Astrocyte (in vitro differentiated cells and primary cell): Measurements from ENCODE around the gene MSMB. TPM values are rescaled to one million over a fixed set of nuclear protein-coding genes. Genes with fewer than 3 reads are reported as not detected.
A peak's percentile ranks its signal among the peaks of the same experiment; 100 is the strongest.
"Not testable (repeated sequence)": the region's sequence is repeated elsewhere in the genome, so short reads cannot be mapped to it uniquely, and the experiment has no call there.

Experiments
- DNase-seq: peaks from one replicate; pipeline ENCODE4 v3.0.0-alpha.2; 2010; ENCODE audit warnings: low read depth
- FAIRE-seq: peaks from 2 replicates; lab custom pipeline; 2011; peaks lifted over from hg19 to GRCh38; lab: Jason Lieb, UNC
- H2AFZ ChIP-seq: 2 replicates; pipeline ENCODE4 v1.6.0; 2012; ENCODE audit warnings: low read depth, low read length, inconsistent platforms
- H3K27ac ChIP-seq: 2 replicates; pipeline ENCODE4 v1.5.1; 2011; ENCODE audit warnings: low read depth, low read length, inconsistent platforms
- H3K27me3 ChIP-seq: 2 replicates; pipeline ENCODE4 v1.6.0; 2011; ENCODE audit warnings: low read length, inconsistent platforms; ENCODE audit not compliant: insufficient read depth
- H3K36me3 ChIP-seq: 2 replicates; pipeline ENCODE4 v1.5.1; 2011; ENCODE audit warnings: low read length, inconsistent platforms; ENCODE audit not compliant: insufficient read depth
- H3K4me1 ChIP-seq: 2 replicates; pipeline ENCODE4 v1.5.1; 2011; ENCODE audit warnings: low read length, inconsistent platforms; ENCODE audit not compliant: insufficient read depth
- H3K4me2 ChIP-seq: 2 replicates; pipeline ENCODE4 v1.6.0; 2012; ENCODE audit warnings: low read length, inconsistent platforms
- H3K4me3 ChIP-seq: 2 replicates; pipeline ENCODE4 v1.5.1; 2011; ENCODE audit warnings: low read depth, mild to moderate bottlenecking, low read length, inconsistent platforms; ENCODE audit not compliant: insufficient read depth
- H3K79me2 ChIP-seq: 2 replicates; pipeline ENCODE4 v1.6.0; 2012; ENCODE audit warnings: mild to moderate bottlenecking, low read length, inconsistent platforms; ENCODE audit not compliant: insufficient read depth
- H3K9ac ChIP-seq: 2 replicates; pipeline ENCODE4 v1.6.0; 2012; ENCODE audit warnings: mild to moderate bottlenecking, low read length, inconsistent platforms
- H3K9me3 ChIP-seq: 2 replicates; pipeline ENCODE4 v1.5.1; 2012; ENCODE audit warnings: low read depth, mild to moderate bottlenecking, low read length, inconsistent platforms; ENCODE audit not compliant: insufficient read depth
- H4K20me1 ChIP-seq: 2 replicates; pipeline ENCODE4 v1.6.0; 2012; ENCODE audit warnings: low read length, inconsistent platforms; ENCODE audit not compliant: insufficient read depth
- H3K27ac Mint-ChIP-seq: one replicate; pipeline ENCODE4 v1.8.0; 2021; ENCODE audit warnings: mild to moderate bottlenecking, mixed read lengths; ENCODE audit not compliant: unreplicated experiment
- H3K27me3 Mint-ChIP-seq: one replicate; pipeline ENCODE4 v1.8.0; 2021; ENCODE audit warnings: low read depth, mixed read lengths; ENCODE audit not compliant: unreplicated experiment
- H3K36me3 Mint-ChIP-seq: one replicate; pipeline ENCODE4 v1.8.0; 2021; ENCODE audit warnings: low read depth, mixed read lengths; ENCODE audit not compliant: unreplicated experiment
- H3K4me1 Mint-ChIP-seq: one replicate; pipeline ENCODE4 v1.8.0; 2021; ENCODE audit warnings: low read depth, mixed read lengths; ENCODE audit not compliant: unreplicated experiment
- H3K4me3 Mint-ChIP-seq: one replicate; pipeline ENCODE4 v1.8.0; 2021; ENCODE audit warnings: mild to moderate bottlenecking, moderate library complexity, mixed read lengths; ENCODE audit not compliant: unreplicated experiment
- H3K9me3 Mint-ChIP-seq: one replicate; pipeline ENCODE4 v1.8.0; 2021; ENCODE audit warnings: mild to moderate bottlenecking, mixed read lengths; ENCODE audit not compliant: unreplicated experiment
- CTCF ChIP-seq: IDR thresholded peaks from 2 replicates; pipeline ENCODE4 v1.5.1; 2011; ENCODE audit warnings: low read depth, mild to moderate bottlenecking, inconsistent platforms, low read length, moderate library complexity; ENCODE audit not compliant: insufficient read depth
- EZH2 ChIP-seq: IDR thresholded peaks from 2 replicates; pipeline ENCODE4 v1.6.1; 2012; ENCODE audit warnings: mild to moderate bottlenecking, low read length, inconsistent platforms; ENCODE audit not compliant: insufficient read depth
- total RNA-seq: library from RNA; stranded (reverse); gene quantifications from 2 replicates; pipeline ENCODE4 v1.2.1, GENCODE V29; 2021

MSMB gene
- total RNA-seq, 1 donor from 2014 or later, result not detected

GRCh38 chr10:45997994-45998763 lies 47.9 kb downstream of the MSMB start:
- H3K27me3 ChIP-seq, result no peaks in the 10 kb centered on the region
- Mint-ChIP-seq H3K9me3 (no peaks in the 10 kb centered on the region), H3K27me3 (no peaks in the 10 kb centered on the region), H3K27ac (no peak overlapping the region), H3K36me3 (peaks cover 11% of the 10 kb centered on the region), H3K4me3 (no peak overlapping the region), H3K4me1 (peaks cover 1% of the 10 kb centered on the region)
- H3K9me3 ChIP-seq, result no peaks in the 10 kb centered on the region
- DNase-seq, result no peak
- no peak for FAIRE-seq
- H3K4me1 ChIP-seq, result no peaks in the 10 kb centered on the region
- H2AFZ ChIP-seq, result no peak overlapping the region
- H3K27ac ChIP-seq, result no peak overlapping the region
- H3K4me3 ChIP-seq, result no peak overlapping the region
- H4K20me1 ChIP-seq, result peaks cover 21% of the 10 kb centered on the region
- no peak overlapping the region for H3K4me2 ChIP-seq
- TF ChIP-seq CTCF (no peak), EZH2 (no peak)
- peaks cover 19% of the 10 kb centered on the region for H3K79me2 ChIP-seq
- no peak overlapping the region for H3K9ac ChIP-seq
- peaks cover 24% of the 10 kb centered on the region for H3K36me3 ChIP-seq

GRCh38 chr10:45997557-45997956 lies 48.5 kb downstream of the MSMB start:
- no peak overlapping the region for H3K4me3 ChIP-seq
- Mint-ChIP-seq H3K4me3 (no peak overlapping the region), H3K36me3 (peaks cover 11% of the 10 kb centered on the region), H3K27me3 (no peaks in the 10 kb centered on the region), H3K27ac (no peak overlapping the region), H3K9me3 (no peaks in the 10 kb centered on the region), H3K4me1 (peaks cover 1% of the 10 kb centered on the region)
- FAIRE-seq (no peak), DNase-seq (no peak)
- H3K4me1 ChIP-seq, result no peaks in the 10 kb centered on the region
- TF ChIP-seq EZH2 (no peak), CTCF (no peak)
- peaks cover 17% of the 10 kb centered on the region for H4K20me1 ChIP-seq
- no peaks in the 10 kb centered on the region for H3K9me3 ChIP-seq
- H3K9ac ChIP-seq, result no peak overlapping the region
- H3K36me3 ChIP-seq, result peaks cover 18% of the 10 kb centered on the region
- no peak overlapping the region for H2AFZ ChIP-seq
- no peaks in the 10 kb centered on the region for H3K27me3 ChIP-seq
- H3K79me2 ChIP-seq, result peaks cover 15% of the 10 kb centered on the region
- H3K4me2 ChIP-seq, result no peak overlapping the region
- no peak overlapping the region for H3K27ac ChIP-seq

- not testable (repeated sequence) for H3K4me3 ChIP-seq, FAIRE-seq, H3K4me1 ChIP-seq, H3K9ac ChIP-seq, H3K27ac Mint-ChIP-seq, H4K20me1 ChIP-seq, DNase-seq, H3K9me3 Mint-ChIP-seq, H3K27me3 ChIP-seq, H3K27ac ChIP-seq, H3K4me1 Mint-ChIP-seq, H3K36me3 Mint-ChIP-seq, H2AFZ ChIP-seq, H3K4me3 Mint-ChIP-seq, H3K27me3 Mint-ChIP-seq, H3K4me2 ChIP-seq, H3K36me3 ChIP-seq, H3K9me3 ChIP-seq
- H3K79me2 ChIP-seq, result peaks cover 17% of the 10 kb centered on the region
Measured at GRCh38 chr10:45985590-45985989, 60.5 kb downstream of the MSMB start.

- H3K27ac ChIP-seq, H4K20me1 ChIP-seq, H3K4me1 Mint-ChIP-seq, H3K36me3 ChIP-seq, H3K4me2 ChIP-seq, H3K4me3 Mint-ChIP-seq, H3K27me3 Mint-ChIP-seq, H3K9me3 ChIP-seq, H3K27ac Mint-ChIP-seq, H3K4me1 ChIP-seq, H3K4me3 ChIP-seq, H3K36me3 Mint-ChIP-seq, H3K27me3 ChIP-seq, H3K9me3 Mint-ChIP-seq, H3K9ac ChIP-seq, H2AFZ ChIP-seq, FAIRE-seq: not testable (repeated sequence)
- H3K79me2 ChIP-seq, result peaks cover 21% of the 10 kb centered on the region
- DNase-seq, result peak; percentile 23
Measured at GRCh38 chr10:45984473-45984872, 61.6 kb downstream of the MSMB start.
